Esophagus muscularis mucosa (tissue), 4 donors: ENCODE results near the gene RABAC1. TPM values are rescaled to one million over a fixed set of nuclear protein-coding genes. Genes with fewer than 3 reads are reported as not detected.

Experiments used
- DNase-seq: peaks from one replicate; pipeline ENCODE4 v3.0.0-alpha.2; 2017; ENCODE audit errors: extremely low spot score
- H3K27ac ChIP-seq, 4 donors: fragments of 200-600 bp; sonication (generic); replicated peaks in 1 of 4; 1 replicate in 3 of 4; 2 replicates in 1 of 4; pipeline ENCODE4 v1.5.1; 2016 to 2019; ENCODE audit warnings: mild to moderate bottlenecking in 1 of 4
- H3K27me3 ChIP-seq, 4 donors: fragments of 200-600 bp; sonication (generic); one replicate each; pipeline versions ENCODE4 v1.5.1 to v1.6.0; 2016 to 2019
- H3K36me3 ChIP-seq, 4 donors: fragments of 200-600 bp; sonication (generic); one replicate each; pipeline ENCODE4 v1.5.1; 2016 to 2019
- H3K4me1 ChIP-seq, 4 donors: fragments of 200-600 bp; sonication (generic); one replicate each; pipeline ENCODE4 v1.5.1; 2016 to 2019
- H3K4me3 ChIP-seq, 4 donors: fragments of 200-600 bp; sonication (generic); 1 replicate in 2 of 4; 2 replicates in 2 of 4; pipeline ENCODE4 v1.5.1; 2016 to 2019; ENCODE audit warnings: mild to moderate bottlenecking in 4 of 4, moderate library complexity in 1 of 4
- H3K9me3 ChIP-seq, 4 donors: fragments of 200-600 bp; sonication (generic); 1 replicate in 3 of 4; 2 replicates in 1 of 4; pipeline ENCODE4 v1.5.1; 2016 to 2019
- EP300 ChIP-seq: sonication (generic); formaldehyde crosslinking; IDR thresholded peaks from one replicate; pipeline ENCODE4 v1.6.1; 2017; ENCODE audit warnings: antibody characterized with exemption
- POLR2A ChIP-seq: fragments of 450-650 bp; IDR thresholded peaks from one replicate; pipeline ENCODE4 v1.6.1; 2017; ENCODE audit warnings: antibody characterized with exemption, moderate library complexity, mild to moderate bottlenecking, low read depth
- POLR2AphosphoS5 ChIP-seq, 2 donors: sonication (generic); formaldehyde crosslinking; IDR thresholded peaks; one replicate each; pipeline ENCODE4 v1.6.1; 2017; ENCODE audit warnings: antibody characterized with exemption in 2 of 2
- WGBS: methylation state at CpG from one replicate; pipeline ENCODE4 v1.1.5; 2018; 5-methylcytosine and 5-hydroxymethylcytosine counted together
- intact Hi-C: fragments of 100-400 bp; cut with DNase I; formaldehyde crosslinking; loops from one replicate; pipeline ENCODE4 v1.15.1; 2023
- total RNA-seq, 4 donors: library from RNA; depleted of rRNA; stranded (reverse); fragments of >200 nt; gene quantifications; one replicate each; pipeline versions ENCODE4 v1.1.0 to v1.2.1, GENCODE V29; 2016
- TF ChIP-seq, protein P1 (sequence below), 3 experiments: fragments of 200-600 bp in 2 of 3; fragments of 450-650 bp in 1 of 3; sonication (generic) in 2 of 3; IDR thresholded peaks; one replicate each; pipeline ENCODE4 v1.5.1; 2017 to 2019; ENCODE audit warnings: antibody characterized with exemption in 3 of 3, mild to moderate bottlenecking in 2 of 3, moderate library complexity in 1 of 3

The RABAC1 gene
- total RNA-seq, 4 donors from 2014 or later = 142 to 250 (median 201) TPM

- Histone ChIP-seq H3K27me3 (peaks cover 0 to 35% (median 0%) of the 10 kb centered on the region in 4 donors), H3K4me3 (no peak overlapping the region), H3K9me3 (no peaks in the 10 kb centered on the region), H3K36me3 (peaks cover 0 to 39% (median 0%) of the 10 kb centered on the region in 4 donors), H3K4me1 (no peaks in the 10 kb centered on the region), H3K27ac (no peak overlapping the region)
- WGBS = 91% methylated on average over 21 of the region's 28 CpGs
- intact Hi-C loops = no loop called here
- TF ChIP-seq POLR2A (no peak), POLR2AphosphoS5 (IDR thresholded peaks at IDR 0.05) (no peak), EP300 (no peak)
- TF ChIP-seq, protein P1, sequence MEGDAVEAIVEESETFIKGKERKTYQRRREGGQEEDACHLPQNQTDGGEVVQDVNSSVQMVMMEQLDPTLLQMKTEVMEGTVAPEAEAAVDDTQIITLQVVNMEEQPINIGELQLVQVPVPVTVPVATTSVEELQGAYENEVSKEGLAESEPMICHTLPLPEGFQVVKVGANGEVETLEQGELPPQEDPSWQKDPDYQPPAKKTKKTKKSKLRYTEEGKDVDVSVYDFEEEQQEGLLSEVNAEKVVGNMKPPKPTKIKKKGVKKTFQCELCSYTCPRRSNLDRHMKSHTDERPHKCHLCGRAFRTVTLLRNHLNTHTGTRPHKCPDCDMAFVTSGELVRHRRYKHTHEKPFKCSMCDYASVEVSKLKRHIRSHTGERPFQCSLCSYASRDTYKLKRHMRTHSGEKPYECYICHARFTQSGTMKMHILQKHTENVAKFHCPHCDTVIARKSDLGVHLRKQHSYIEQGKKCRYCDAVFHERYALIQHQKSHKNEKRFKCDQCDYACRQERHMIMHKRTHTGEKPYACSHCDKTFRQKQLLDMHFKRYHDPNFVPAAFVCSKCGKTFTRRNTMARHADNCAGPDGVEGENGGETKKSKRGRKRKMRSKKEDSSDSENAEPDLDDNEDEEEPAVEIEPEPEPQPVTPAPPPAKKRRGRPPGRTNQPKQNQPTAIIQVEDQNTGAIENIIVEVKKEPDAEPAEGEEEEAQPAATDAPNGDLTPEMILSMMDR (IDR thresholded peaks at IDR 0.05) = no peak
- DNase-seq = no peak
Measured at GRCh38 chr19:41968751-41969595, 9.9 kb upstream of the RABAC1 start.

DNA sequence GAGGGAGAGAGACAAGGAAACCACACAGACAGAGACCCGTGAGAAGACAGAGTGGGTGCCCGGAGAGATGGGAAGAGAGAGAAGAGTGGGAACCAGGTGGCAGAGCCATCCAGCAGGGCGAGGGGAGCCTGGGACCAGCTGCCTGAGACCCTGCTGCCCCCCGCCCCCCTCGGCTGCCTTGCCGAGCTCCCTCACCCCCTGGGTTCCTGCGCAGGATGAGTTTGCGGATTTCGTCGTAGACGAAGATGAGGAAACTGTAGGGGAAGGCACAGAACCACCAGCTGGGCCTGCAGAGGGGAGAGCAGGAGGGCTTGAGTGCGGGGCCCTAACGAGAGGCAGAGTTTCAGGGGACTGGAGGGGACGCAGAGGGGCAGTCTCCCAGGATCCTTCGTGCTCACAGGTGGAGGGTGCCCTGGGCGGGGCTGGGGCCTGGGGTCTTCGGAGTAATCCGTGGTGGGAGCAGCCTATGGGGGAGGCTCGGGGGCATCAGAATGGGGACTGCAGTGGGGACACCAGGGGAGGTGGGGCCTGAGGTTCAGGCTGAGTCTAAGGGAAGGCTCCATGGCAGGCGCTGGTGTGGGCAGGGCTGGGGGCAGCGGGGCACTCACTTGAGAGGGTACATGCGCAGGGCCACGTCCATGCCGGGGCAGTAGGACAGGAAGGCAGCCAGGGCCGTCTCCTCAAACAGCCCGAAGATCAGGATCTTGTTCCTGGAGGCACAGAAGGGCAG is 8.1 kb upstream of the RABAC1 start:
- 60% methylated on average over 24 of the region's 26 CpGs for WGBS
- no peaks in the 10 kb centered on the region for H3K4me1 ChIP-seq
- DNase-seq = no peak
- peaks cover 0 to 35% (median 0%) of the 10 kb centered on the region in 4 donors for H3K27me3 ChIP-seq
- no peak for TF ChIP-seq POLR2AphosphoS5 (IDR thresholded peaks at IDR 0.05)
- TF ChIP-seq EP300 = no peak
- TF ChIP-seq, protein P1 (IDR thresholded peaks at IDR 0.05) = no peak
- no peak overlapping the region for H3K27ac ChIP-seq
- intact Hi-C loops = no loop called here
- H3K4me3 ChIP-seq = no peak overlapping the region
- H3K9me3 ChIP-seq = no peaks in the 10 kb centered on the region
- peaks cover 0 to 31% (median 0%) of the 10 kb centered on the region in 4 donors for H3K36me3 ChIP-seq

GRCh38 chr19:41965106-41965505 is 6.0 kb upstream of the RABAC1 start:
- Histone ChIP-seq H3K9me3 (no peaks in the 10 kb centered on the region), H3K36me3 (peaks cover 0 to 29% (median 0%) of the 10 kb centered on the region in 4 donors), H3K4me1 (no peaks in the 10 kb centered on the region), H3K27ac (no peak overlapping the region), H3K27me3 (peaks cover 0 to 33% (median 0%) of the 10 kb centered on the region in 4 donors), H3K4me3 (no peak overlapping the region)
- TF ChIP-seq, protein P1 (IDR thresholded peaks at IDR 0.05) = no peak
- TF ChIP-seq POLR2A = no peak
- TF ChIP-seq POLR2AphosphoS5 (IDR thresholded peaks at IDR 0.05) = no peak
- no peak for TF ChIP-seq EP300
- DNase-seq = no peak
- intact Hi-C loops = no loop called here
- WGBS = 73% methylated on average over 5 of the region's 5 CpGs

DNA sequence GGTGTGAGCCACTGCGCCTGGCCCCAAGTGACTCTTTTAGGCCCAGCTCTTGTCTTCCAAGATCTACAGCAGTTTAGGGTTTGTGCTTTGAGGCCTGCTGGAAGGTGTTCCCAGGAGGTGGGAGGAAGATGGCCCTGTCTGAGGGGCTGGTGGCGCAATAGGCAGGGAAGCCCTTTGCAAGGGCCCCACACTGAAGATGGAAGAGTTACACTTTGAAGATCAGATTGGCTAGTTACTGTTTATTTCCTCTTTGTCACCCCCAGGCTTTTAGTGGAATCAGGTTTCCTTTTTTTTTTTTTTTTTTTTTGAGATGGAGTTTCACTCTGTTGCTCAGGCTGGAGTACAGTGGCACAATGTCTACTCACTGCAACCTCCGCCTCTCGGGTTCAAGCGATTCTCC is 1.9 kb upstream of the RABAC1 start:
- H3K27ac ChIP-seq = no peak overlapping the region
- no peak for DNase-seq
- no peak overlapping the region for H3K4me3 ChIP-seq
- WGBS = 89% methylated on average over 5 of the region's 5 CpGs
- peaks cover 9 to 23% (median 22%) of the 10 kb centered on the region in 4 donors for H3K4me1 ChIP-seq
- peaks cover 0 to under 1% (median 0%) of the 10 kb centered on the region in 4 donors for H3K27me3 ChIP-seq
- H3K9me3 ChIP-seq = no peaks in the 10 kb centered on the region
- no peak for TF ChIP-seq EP300
- TF ChIP-seq, protein P1 (IDR thresholded peaks at IDR 0.05) = no peak
- no peak for TF ChIP-seq POLR2AphosphoS5 (IDR thresholded peaks at IDR 0.05)
- TF ChIP-seq POLR2A = no peak
- peaks cover 0 to 16% (median 14%) of the 10 kb centered on the region in 4 donors for H3K36me3 ChIP-seq
- intact Hi-C loops = no loop called here
